ENCODE data around the gene SLC5A1. TPM values are rescaled to one million over a fixed set of nuclear protein-coding genes. Genes with fewer than 3 reads are reported as not detected.

Gene SLC5A1
- polyA plus RNA-seq, 1 donor from 2014 or later = not detected

GRCh38 chr22:32106930-32107329, 63.9 kb downstream of the SLC5A1 start:
- no peak overlapping the region for H3K9ac ChIP-seq (ENCODE audit: low read length)
- no peaks in the 10 kb centered on the region for H3K9me2 ChIP-seq (ENCODE audit: insufficient read depth, low read length)
- peaks cover 3% of the 10 kb centered on the region for H3K27me3 ChIP-seq (ENCODE audit: insufficient read depth, low read depth, low read length)
- H3K36me3 ChIP-seq (ENCODE audit: insufficient read depth, low read length) = no peaks in the 10 kb centered on the region
- H3K79me2 ChIP-seq (replicated peaks; ENCODE audit: insufficient read depth, low read length) = no peaks in the 10 kb centered on the region
- no peaks in the 10 kb centered on the region for H4K20me1 ChIP-seq (ENCODE audit: insufficient read depth)
- H2AFZ ChIP-seq (ENCODE audit: low read depth, low read length) = no peak overlapping the region
- no peaks in the 10 kb centered on the region for H3K9me3 ChIP-seq (ENCODE audit: low read length)
- no peak overlapping the region for H3K4me3 ChIP-seq (ENCODE audit: low read length)
- H3K4me2 ChIP-seq (ENCODE audit: low read length) = no peak overlapping the region
- H3F3A ChIP-seq (ENCODE audit: insufficient read depth, low read length, poor library complexity, severe bottlenecking) = no peaks in the 10 kb centered on the region
- TF ChIP-seq MXI1 (conservative IDR thresholded peaks at IDR 0.05; ENCODE audit: poor library complexity, severe bottlenecking) (no peak), TAF1 (IDR thresholded peaks at IDR 0.05; ENCODE audit: low read depth) (no peak), EZH2 (IDR thresholded peaks at IDR 0.05; ENCODE audit: borderline replicate concordance, insufficient read depth, low read length, poor library complexity, severe bottlenecking) (no peak), POLR2AphosphoS5 (IDR thresholded peaks at IDR 0.05) (no peak), RAD21 (conservative IDR thresholded peaks at IDR 0.05) (no peak), CTCF (IDR thresholded peaks at IDR 0.05; ENCODE audit: poor library complexity, severe bottlenecking) (no peak), EP300 (conservative IDR thresholded peaks at IDR 0.05; ENCODE audit: poor library complexity, severe bottlenecking) (no peak), REST (IDR thresholded peaks at IDR 0.05; ENCODE audit: borderline replicate concordance) (no peak)
- H3K27ac ChIP-seq (ENCODE audit: low read length) = no peak overlapping the region

GRCh38 chr22:32112380-32112779, 69.3 kb downstream of the SLC5A1 start:
- Histone ChIP-seq H3K36me3 (ENCODE audit: insufficient read depth, low read length) (no peaks in the 10 kb centered on the region), H3K79me2 (replicated peaks; ENCODE audit: insufficient read depth, low read length) (no peaks in the 10 kb centered on the region), H3K27me3 (ENCODE audit: insufficient read depth, low read depth, low read length) (no peaks in the 10 kb centered on the region), H3K9me2 (ENCODE audit: insufficient read depth, low read length) (no peaks in the 10 kb centered on the region), H3K9me3 (ENCODE audit: low read length) (no peaks in the 10 kb centered on the region), H3K9ac (ENCODE audit: low read length) (no peak overlapping the region), H3K27ac (ENCODE audit: low read length) (no peak overlapping the region), H3F3A (ENCODE audit: insufficient read depth, low read length, poor library complexity, severe bottlenecking) (no peaks in the 10 kb centered on the region), H3K4me2 (ENCODE audit: low read length) (no peak overlapping the region), H3K4me3 (ENCODE audit: low read length) (no peak overlapping the region), H4K20me1 (ENCODE audit: insufficient read depth) (no peaks in the 10 kb centered on the region), H2AFZ (ENCODE audit: low read depth, low read length) (no peak overlapping the region)
- TF ChIP-seq EP300 (conservative IDR thresholded peaks at IDR 0.05; ENCODE audit: poor library complexity, severe bottlenecking) (no peak), TAF1 (IDR thresholded peaks at IDR 0.05; ENCODE audit: low read depth) (no peak), RAD21 (conservative IDR thresholded peaks at IDR 0.05) (no peak), MXI1 (conservative IDR thresholded peaks at IDR 0.05; ENCODE audit: poor library complexity, severe bottlenecking) (no peak), REST (IDR thresholded peaks at IDR 0.05; ENCODE audit: borderline replicate concordance) (no peak), CTCF (IDR thresholded peaks at IDR 0.05; ENCODE audit: poor library complexity, severe bottlenecking) (no peak), SMC3 (conservative IDR thresholded peaks at IDR 0.05; ENCODE audit: poor library complexity) (no peak), POLR2AphosphoS5 (IDR thresholded peaks at IDR 0.05) (no peak)

Measured in neural cell (in vitro differentiated cells).